Stimulated activated CD8-positive, alpha-beta memory T cell treated with anti-CD3 and anti-CD28 coated beads, Interleukin-12 subunit alpha, Interleukin-12 subunit beta, amount 100 ng/mL, for 1 hour (primary cell): ENCODE data around the gene XRCC5.
"Not testable (repeated sequence)": the region's sequence is repeated elsewhere in the genome, so short reads cannot be mapped to it uniquely, and the experiment has no call there.

Experiments used
- DNase-seq: peaks from one replicate; pipeline ENCODE4 v3.0.0-alpha.2; 2020; ENCODE audit warnings: low read depth

Gene XRCC5

DNA sequence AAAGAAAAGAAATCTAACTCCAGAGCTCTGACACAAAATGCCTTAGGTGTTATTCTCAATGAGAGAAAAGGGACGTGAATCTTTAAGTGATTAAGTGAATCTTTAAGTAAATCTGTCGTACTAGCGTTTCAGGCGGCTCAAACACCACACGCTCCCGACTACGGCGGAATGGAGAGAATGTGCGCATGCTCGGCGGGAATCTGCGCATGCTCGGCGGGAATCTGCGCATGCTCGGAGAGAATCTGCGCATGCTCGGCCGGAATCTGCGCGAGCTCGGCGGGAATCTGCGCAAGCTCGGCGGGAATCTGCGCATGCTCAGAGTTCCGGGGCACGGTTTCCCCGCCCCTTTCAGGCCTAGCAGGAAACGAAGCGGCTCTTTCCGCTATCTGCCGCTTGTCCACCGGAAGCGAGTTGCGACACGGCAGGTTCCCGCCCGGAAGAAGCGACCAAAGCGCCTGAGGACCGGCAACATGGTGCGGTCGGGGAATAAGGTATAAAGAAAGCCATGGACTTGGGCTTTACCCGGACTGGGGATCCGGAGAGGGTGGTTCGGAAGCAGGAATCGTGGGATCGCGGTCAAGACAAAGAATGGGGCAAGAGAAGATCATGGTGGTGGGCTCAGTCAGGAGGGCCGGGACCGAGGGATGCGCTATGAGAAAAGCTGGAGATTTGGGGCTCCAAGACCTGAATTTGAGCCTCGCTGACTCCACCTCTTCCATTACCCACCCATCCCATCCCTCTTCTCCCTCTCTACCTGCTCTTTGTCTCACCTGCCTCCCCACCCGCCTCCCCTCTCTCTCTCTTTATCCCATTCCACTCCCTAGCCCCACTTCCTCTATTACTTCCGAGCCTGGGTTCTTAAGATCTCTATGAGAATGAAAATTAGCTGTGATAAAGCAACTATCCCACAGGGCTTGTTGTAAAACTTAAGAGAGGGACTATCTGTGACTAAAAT lies at the start of gene XRCC5:
TSS of gene XRCC5 (plus strand) at position 382 of the 955 bp plus-strand sequence. CDS start at position 471, 89 bp downstream.
- DNase-seq = peak; percentile 98

DNA sequence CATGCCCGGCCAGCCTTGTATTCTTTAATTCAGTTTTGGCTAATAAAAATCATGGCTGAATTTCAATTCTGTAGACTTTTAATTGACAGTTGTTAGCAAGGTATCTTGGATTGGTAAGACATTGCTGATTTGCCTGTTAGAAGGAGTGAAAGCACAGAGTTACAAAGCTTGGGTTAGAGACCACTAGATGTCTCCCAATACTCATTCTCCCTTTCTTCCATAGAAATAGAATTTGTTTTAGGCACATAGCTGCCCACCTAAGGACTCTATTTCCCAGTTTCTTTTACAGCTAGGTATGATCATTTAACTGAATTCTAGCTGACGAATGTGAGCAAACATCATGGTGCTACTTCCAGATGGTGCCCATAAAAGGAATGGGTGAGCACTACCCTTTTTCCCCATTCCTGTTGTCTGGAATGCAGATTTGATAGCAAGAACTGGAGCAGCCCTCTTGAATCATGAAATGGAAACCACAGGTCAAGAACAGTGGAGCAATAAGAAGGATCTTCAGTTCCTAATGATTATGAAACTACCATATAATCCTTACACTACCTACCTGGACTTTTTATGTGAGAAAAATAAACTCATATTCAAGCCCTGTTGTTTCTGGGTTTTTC lies 45.0 kb upstream of the XRCC5 start:
- no peak for DNase-seq

DNA sequence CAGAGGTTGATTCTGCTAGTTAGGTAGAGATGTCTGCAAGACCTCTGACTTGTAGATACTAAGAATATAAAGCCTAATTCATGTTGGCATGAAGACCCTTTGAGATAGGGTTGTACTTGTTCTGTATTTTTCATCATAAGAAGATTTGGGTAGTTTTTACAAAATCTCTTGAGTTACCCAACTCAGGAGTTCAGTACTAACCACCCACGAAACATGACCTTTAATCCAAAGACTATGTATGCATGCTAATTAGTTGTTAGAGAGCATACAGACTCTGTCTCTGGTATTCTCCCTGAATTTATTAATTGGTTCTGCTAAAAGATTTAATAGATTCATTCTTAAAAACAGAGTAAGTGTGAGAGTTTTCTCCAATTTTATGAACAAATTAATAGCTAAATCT lies 44.5 kb upstream of the XRCC5 start:
- no peak for DNase-seq

DNA sequence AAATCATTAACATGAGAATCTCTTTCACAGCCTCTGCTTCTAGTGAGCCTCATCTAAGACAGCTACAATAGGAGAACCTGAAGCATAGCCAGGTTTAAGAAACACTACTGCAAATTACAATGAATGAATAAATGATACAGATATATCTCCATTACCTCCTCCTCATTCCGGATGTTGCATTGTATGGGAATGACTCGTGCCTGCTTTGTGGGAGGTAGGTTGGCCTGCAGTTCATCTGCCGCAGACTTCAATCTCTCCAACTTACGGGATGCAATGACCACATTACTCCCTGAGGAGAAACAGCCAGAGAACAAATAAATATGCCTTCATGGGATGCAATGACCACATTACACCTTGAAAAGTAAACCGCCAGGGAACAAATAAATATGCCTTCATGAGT lies 42.9 kb upstream of the XRCC5 start:
- DNase-seq = no peak

DNA sequence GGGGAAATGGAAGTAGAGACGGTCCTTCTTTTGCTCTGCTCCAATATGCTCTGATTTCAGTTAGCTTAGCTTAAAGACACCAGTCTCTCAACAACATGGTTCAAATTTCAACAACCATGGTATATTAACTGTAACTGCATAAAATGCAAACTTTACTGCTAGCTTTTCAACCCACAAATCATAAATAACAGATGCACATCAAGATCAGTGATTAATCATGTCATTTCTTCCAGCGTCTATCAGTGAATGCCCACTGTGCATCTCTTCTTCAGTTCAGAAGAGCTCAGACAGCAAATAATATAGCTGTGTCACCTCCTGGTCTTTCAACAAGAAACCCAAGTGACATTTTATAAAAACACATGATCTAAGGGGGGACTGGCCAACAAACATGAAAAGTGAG lies 40.1 kb upstream of the XRCC5 start:
- no peak for DNase-seq

DNA sequence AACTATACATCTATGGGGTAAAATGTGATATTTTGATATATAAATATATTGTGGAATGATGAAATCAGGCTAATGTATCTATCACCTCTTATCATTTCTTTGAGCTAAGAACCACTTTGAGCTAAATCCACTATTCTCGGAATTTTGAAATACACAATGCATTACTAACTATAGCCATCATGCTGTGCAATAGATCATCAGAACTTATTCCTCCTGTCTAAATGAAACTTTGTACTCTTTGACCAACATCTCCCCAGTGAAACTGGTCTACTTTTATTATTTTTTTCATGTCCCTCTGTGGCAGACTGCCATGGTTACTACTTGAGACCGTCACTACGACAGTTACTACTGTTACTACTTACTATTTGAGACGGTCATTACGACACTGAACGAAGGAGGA lies 39.0 kb upstream of the XRCC5 start:
- no peak for DNase-seq

DNA sequence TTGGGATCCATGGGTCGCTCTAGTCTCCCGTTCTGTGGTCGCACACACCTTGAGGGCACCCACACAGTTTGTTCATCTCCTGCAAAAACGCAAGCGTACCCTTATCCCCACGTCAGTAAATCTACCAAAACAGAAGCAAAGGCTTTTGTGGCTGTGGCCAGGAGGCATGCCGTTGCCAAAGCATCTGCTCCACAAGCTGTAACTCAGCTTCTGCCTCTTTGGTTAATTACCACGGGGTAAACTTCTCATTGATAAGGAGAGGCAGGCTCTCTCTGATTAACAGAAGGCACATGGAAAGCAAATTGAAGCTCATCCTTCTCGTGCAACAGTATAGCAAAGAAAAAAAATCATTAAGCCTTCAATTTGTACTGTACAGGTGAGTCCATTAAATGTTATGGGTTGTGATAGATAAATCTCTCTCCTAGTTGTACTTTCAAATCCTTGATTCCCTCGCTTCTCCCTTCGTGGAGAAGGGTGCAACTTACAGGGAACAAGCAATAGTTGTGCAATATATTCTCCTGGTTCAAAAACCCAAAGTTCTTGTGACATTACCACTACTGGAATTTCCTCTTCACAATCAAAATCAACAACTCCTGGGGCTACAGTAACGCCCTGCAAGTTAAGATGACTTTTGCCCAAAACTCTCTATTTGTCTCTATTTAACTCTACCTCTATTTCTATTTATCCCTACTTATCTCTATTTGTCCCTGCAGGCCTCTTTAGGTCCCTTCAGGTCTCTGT lies 37.9 kb upstream of the XRCC5 start:
- DNase-seq = no peak

DNA sequence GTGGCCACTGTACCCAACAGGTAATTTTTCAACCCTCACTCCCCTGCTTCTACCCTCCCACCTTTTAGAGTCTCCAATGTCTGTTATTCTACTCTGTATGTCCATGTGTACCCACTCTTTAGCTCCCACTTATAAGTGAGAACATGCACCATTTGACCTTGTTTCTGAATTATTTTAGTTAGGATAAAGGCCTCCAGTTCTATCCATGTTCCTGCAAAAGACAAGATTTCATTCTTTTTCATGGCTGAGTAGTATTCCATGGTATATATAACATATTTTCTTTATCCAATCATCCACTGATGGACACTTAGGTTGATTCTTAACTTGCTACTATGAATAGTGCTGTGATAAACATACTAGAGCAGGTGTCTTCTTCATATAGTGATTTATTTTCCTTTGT lies 36.7 kb upstream of the XRCC5 start:
- DNase-seq = no peak

DNA sequence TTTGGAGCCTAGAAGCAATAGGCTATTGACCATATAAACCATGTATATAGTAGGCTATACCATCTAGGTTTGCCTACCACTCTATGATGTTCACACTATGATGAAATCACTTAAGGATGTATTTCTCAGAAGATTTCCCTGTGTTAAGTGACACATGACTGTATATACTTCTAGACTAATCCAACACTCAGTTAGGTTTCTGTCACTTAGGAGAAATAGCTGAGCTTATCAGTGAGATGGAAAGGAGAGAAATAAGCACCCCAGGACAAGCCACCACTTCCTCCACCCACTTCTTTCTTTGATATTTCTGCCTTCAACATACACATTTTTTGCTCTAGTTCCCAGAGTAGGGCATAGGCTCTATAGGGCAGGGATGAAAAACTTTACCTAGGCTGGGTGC lies 35.4 kb upstream of the XRCC5 start:
- DNase-seq = no peak

DNA sequence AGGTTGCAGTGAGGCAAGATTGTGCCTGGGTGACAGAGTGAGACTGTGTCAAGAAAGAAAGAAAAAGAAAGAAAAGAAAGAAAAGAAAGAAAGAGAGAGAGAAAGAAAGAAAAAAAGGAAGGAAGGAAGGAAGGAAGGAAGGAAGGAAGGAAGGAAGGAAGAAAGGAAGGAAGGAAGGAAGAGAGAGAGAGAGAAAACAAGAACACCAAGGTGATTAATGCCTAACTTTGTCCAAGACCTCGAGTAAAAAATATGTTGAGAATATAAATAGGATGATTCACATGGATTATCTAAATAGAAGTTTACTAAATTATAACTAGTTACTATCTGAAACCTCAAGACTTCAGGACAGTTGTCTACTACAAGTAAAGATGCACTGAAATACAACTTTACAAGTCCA lies 34.8 kb upstream of the XRCC5 start:
- DNase-seq = no peak

DNA sequence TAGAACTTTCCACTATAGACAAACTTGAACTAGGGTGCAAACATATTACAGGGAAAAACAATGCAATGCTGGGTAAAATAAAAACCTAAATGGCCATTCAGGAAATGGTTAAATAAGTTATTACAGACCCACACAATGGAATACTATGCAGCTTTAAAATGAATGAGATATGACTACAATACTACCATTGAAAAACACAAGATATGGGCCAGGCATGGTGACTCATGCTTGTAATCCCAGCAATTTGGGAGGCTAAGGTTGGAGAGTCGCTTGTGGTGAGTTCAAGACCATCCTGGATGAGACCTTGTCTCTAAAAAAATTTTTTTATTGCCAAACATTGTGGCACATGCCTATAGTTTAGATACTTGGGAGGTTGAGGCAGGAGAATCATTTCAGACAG lies 34.4 kb upstream of the XRCC5 start:
- no peak for DNase-seq

DNA sequence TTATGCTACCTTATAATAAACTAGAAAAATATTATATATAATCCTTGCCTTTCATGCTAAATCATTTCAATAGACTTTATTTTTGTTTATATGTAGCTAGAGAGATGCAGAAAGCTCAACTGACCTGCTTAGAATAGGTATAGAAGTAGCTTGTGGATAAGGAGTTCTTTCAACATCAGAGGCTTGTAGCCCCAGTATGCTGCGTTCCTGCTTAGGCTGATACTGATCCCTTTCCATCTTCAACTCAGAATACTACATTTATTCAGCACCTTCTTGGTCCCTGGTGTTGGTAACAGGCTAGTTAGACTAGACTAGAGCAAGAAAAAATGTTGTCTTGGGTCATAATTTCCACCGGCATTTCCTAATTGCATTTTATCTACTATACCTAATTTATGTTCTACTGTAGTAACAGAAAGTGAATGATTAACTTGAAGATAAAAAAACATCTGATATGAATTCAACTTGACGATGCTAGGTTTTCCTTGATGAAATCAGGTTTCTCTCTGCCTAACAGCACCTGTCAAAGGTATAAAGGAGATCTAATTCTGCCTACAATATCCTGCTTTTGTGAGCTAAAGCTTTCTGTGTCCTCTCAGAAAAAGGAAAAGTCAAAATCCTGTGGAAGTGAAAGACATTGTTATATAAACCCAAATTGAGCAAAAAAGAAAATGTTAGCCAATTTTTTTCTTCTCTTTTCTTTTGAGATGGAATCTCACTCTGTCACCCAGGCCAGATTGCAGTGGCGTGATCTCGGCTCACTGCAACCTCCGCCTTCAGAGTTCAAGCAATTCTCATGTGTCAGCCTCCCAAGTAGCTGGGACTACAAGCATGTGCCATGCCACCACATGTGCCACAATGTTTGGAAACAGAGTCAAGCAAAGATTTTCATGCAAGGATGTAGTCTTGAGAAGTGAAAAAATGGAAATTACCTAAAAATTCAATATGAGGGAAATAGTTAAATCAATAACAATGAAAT lies 33.4 kb upstream of the XRCC5 start:
- DNase-seq = no peak

DNA sequence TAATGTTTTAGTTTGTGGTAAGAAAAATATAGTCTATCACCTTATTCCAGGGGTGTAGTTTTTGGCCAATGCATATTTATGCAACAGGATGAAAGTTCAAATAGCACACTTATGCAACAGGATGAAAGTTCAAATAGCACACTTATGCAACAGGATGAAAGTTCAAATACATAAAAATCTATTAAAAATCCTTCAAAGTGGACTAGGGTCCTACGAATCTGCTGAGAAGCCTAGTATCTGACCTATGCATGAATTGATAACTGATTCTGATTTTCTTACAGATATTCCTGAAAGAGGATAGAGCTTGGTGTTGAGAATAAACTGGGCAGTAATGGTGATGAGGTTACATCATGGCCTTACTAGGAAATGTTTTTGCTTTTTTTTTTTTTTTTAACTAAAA lies 30.4 kb upstream of the XRCC5 start:
- no peak for DNase-seq

DNA sequence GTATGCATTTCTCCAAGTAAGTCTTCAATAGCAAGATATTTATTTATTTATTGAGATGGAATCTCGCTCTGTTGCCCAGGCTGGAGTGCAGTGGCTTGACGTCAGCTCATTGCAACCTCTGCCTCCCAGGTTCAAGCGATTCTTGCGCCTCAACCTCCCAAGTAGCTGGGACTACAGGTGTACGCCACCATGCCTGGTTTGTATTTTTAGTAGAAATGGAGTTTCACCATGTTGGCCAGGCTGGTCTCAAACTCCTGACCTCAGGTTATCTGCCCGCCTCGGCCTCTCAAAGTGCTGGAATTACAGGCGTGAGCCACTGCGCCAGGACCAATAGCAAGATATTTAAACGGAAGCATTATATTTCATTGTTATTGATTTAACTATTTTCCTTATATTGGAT lies 29.1 kb upstream of the XRCC5 start:
- not testable (repeated sequence) for DNase-seq

DNA sequence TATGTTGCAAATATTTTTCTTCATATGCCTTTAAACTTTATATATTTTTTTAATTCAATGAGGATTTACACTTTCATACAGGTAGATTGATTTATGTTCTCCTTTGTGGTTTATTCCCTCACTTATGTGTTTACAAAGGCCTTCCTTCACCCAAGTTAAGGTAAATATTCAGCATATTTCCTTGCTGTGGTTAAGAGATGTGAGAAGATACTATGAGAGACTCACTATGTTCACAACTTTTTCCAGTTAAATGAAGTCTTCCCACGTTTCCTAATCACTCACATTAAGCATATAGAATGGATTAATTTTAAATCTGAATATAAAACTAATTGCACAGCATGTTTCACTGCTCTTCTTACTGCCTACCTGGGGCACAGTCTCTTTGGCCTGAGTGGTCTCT lies 28.1 kb upstream of the XRCC5 start:
- DNase-seq = no peak

DNA sequence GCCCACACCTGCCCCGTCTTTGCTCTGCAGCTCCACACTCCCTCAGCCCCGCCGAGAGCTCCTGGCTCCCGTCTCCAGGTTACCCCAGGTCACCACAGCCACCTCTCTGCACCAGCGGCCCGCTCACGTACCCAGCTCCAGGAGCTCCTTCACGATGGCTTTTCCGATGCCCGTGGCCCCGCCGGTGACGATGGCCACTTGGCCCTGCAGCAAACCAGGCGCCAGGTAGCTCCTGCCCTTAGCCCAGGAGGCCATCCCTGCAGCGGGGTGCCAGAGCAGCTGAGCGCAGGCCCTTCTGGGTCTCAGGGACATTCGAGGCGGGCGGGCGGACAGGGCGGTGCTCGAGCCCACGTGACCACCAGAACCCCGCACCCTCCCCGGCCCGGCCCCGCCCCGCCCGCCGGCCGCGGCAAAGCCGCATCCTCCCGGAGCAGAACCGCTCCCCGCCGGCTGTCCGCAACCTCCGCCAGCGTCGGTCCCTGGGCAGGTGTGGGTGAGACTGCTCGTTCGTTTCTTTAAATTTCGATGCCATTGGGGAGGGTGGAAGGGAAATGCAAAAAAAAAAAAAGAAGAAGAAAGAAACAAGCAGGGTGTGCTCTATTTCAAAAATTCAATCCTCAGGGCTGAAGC lies 27.5 kb upstream of the XRCC5 start, which contains the start of the genes PECR and TMEM169:
TSS of gene PECR (minus strand) at position 323 of the 630 bp plus-strand sequence. CDS start at position 255, 68 bp downstream.
TSS of gene TMEM169 (plus strand) at position 433 of the 630 bp plus-strand sequence. CDS start 14,045 bp downstream, outside the sequence.
- DNase-seq = peak; percentile 47

DNA sequence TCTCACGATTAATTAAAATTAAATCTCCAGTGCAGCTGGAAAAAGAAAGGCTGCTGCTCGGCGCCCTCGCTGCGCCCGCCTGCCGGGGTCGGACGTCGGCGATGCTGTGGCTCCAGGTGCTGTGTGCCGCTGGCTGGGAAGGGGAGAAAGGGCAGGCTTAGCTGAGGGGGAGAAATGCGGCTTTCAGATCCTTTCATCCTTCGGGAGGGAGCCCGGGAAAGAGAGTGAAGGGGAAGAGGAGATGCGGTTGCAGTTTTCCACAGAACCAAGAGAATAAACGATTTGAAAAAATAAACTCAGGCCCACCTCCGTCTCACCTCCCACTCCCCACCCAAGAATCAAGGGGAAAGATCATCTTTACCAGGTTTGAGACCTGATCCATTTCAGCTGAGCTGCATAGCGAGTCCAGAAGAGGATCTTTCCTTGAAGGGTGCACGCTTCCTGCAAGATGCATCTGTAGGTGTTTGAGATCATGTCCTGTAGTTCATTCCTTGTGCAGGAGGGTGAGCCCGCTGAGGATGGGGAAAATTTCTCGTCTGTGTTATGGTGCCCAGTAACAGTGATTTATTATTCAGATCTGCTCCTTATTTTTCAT lies 26.9 kb upstream of the XRCC5 start:
- DNase-seq = no peak

DNA sequence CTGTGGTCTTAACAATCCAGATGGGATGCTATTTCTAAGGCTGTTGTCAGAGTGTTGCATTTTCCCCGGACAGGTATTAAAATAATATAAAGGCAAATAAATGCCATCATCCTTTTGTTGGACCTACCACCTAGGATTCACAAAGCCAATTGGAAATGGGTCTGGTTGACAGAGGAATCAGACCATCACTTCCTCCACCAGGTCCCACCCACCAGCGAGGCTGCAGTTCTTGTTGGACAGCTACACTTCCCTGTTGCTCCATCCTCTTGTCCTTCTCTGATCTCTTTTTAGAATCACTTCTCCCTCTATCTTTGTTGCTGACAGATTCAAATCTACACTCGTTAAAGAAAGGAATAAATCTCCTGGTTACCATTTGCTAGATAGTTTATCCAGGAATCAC lies 26.3 kb upstream of the XRCC5 start:
- DNase-seq = no peak

DNA sequence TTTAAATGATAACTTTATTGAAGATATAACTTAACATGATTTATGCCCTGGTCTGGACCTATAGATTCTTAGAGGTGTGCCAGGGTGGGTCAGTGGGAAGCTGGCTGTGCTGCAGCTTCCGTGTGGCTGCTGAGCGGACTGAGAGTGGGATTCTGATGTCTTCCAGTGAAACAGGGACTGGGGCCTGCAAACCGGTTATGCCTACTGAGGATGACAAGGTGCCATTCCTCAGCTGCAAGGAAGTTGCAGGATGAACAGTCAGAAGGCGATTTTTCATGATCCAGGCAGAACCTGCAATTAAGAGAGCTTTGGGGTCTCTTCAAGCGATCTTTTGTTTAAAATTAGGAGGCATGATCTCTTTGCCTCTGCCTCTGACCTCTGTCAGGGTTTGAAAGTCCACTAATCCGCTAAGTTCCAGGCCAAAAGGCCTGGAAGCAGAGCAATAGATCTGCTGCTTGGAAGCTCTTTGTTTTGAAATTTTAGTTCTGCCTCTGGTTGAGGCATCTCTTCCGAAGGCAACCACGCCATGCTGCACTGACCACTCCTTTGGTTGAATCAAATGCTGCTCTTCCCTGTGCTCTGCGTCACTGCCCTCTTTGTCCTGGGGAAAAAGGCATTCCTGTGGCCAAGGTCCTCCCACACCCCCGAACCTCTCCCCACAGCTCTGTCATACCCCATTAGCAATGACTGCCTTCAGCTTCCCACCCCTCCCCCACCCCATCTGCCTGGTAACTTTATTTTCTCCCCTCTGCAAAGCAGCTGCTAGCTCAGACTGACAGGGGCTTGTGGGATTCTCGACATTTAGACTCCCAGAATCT lies 25.5 kb upstream of the XRCC5 start:
- no peak for DNase-seq

DNA sequence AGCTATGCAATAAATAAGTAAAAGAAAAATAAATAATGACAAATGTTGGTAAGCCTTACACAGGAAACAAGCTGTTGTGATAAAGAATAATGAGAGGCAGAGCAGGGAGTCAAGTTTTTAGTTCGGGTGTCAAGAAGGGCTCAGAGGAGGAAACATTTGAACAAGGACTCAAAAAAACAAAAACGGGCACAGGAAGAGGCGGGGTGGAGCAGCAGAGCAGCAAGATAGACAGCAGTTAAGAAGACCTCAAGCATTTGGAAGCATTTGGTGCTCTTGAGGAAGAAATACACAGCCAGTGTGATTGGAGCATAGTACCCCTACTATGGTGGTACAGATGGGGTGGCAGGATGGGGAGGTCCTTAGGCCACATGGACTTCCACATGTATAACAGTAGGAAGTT lies 24.6 kb upstream of the XRCC5 start:
- no peak for DNase-seq
